ENCODE results near the gene ACBD6.

ACBD6 gene

DNA sequence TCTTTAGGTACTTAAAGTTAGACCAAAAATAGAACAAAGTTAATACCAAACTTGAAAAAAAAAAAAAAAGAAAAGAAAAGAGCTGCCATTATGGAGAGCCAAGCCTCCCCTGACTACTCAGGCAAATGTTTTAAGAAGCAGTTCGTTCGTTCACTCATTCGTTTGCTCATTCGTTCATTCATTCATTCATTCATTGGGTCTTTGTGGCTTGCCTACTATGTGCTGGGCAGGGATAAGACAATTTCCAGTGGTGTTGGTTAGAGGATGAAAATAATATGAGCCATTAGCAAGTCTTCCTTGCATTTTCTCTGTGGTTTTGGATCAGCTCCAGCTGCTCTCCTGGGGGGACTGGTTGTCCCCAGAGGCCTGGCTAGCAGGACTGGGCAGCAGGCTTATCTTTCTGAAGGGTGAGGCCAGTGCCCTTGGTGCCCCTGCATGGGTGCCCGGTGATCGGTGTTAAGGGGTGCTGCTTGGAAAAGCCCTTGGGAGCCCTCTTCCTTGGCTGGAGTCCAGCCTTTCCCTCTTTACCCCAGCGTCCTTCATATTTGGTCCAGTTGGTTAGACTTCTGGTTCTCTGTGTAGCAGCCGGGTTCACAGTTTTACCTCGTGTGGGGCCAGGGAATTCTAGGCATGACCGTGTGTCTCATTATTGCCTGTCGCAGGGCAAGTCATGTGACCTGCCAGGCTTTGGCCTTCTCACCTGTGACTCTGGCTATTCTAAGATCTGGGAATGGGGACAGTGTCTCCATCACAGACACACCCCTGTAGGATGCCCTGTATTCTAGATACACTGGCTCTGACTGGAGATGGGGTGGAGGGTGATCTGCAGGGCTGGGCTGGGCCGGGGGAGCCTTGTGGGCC is 239.5 kb downstream of the ACBD6 start:
- Histone ChIP-seq H3K4me1 (ENCODE audit: control insufficient read depth, insufficient read depth, low read length) (peaks cover 1% of the 10 kb centered on the region; the same call in 1 of the 2 replicates), H3K9me3 (ENCODE audit: control insufficient read depth, insufficient read depth, low read length) (no peaks in the 10 kb centered on the region), H3K27me3 (ENCODE audit: control insufficient read depth, insufficient read depth, low read length) (no peaks in the 10 kb centered on the region), H3K36me3 (ENCODE audit: control insufficient read depth, insufficient read depth, low read length) (no peaks in the 10 kb centered on the region), H3K4me3 (ENCODE audit: low read length) (no peak overlapping the region), H3K27ac (ENCODE audit: low read length) (no peak overlapping the region)
- DNase-seq (ENCODE audit: low read depth, low spot score) = no peak
- no CpG with 5 or more reads among the region's 12 CpGs for WGBS (ENCODE audit: insufficient coverage, insufficient read length)

DNA sequence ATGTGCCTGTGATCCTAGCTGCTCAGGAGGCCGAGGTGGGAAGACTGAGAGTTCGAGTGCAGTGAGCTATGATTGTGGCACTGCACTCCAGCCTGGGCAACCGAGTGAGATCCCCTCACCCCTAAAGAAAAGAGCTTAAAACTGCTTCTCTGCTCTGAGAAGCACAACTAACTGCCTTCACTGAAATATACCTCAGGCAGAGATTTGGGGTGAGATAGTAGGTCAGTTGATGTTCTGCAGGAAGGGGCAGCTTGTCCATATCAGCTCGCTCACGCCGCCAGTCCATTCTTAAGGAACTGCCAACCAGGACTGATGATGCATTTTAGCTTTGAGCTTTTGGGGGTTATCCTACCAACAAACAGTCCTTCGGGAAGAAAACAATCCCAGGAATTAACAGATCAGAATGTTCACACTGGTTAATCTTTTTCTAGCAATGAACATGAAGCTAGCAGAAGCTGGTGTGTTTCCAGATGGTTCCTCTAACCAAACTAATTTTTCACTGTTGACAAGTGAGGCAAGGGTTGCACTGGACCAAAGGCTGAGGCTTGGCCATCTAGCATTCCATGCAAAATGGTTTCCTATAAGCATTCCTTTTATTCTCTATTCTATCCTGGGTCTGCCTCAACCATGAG is 240.7 kb downstream of the ACBD6 start:
- no CpG with 5 or more reads among the region's 7 CpGs for WGBS (ENCODE audit: insufficient coverage, insufficient read length)
- Histone ChIP-seq H3K27ac (ENCODE audit: low read length) (no peak overlapping the region), H3K36me3 (ENCODE audit: control insufficient read depth, insufficient read depth, low read length) (no peaks in the 10 kb centered on the region), H3K9me3 (ENCODE audit: control insufficient read depth, insufficient read depth, low read length) (no peaks in the 10 kb centered on the region), H3K4me3 (ENCODE audit: low read length) (no peak overlapping the region), H3K27me3 (ENCODE audit: control insufficient read depth, insufficient read depth, low read length) (no peaks in the 10 kb centered on the region), H3K4me1 (ENCODE audit: control insufficient read depth, insufficient read depth, low read length) (peaks cover 1% of the 10 kb centered on the region; the same call in 1 of the 2 replicates)
- DNase-seq (ENCODE audit: low read depth, low spot score) = no peak

- H3K27ac ChIP-seq (ENCODE audit: low read length) = no peak overlapping the region
- WGBS (ENCODE audit: insufficient coverage, insufficient read length) = no CpG with 5 or more reads among the region's 10 CpGs
- H3K4me1 ChIP-seq (ENCODE audit: control insufficient read depth, insufficient read depth, low read length) = peaks cover 1% of the 10 kb centered on the region; the same call in 1 of the 2 replicates
- H3K27me3 ChIP-seq (ENCODE audit: control insufficient read depth, insufficient read depth, low read length) = no peaks in the 10 kb centered on the region
- no peaks in the 10 kb centered on the region for H3K36me3 ChIP-seq (ENCODE audit: control insufficient read depth, insufficient read depth, low read length)
- no peaks in the 10 kb centered on the region for H3K9me3 ChIP-seq (ENCODE audit: control insufficient read depth, insufficient read depth, low read length)
- H3K4me3 ChIP-seq (ENCODE audit: low read length) = no peak overlapping the region
- no peak for DNase-seq (ENCODE audit: low read depth, low spot score)
Observed at GRCh38 chr1:180261030-180261429, 241.3 kb downstream of the ACBD6 start.

- Histone ChIP-seq H3K27ac (ENCODE audit: low read length) (no peak overlapping the region), H3K4me1 (ENCODE audit: control insufficient read depth, insufficient read depth, low read length) (peaks cover 1% of the 10 kb centered on the region; the same call in 1 of the 2 replicates), H3K27me3 (ENCODE audit: control insufficient read depth, insufficient read depth, low read length) (no peaks in the 10 kb centered on the region), H3K36me3 (ENCODE audit: control insufficient read depth, insufficient read depth, low read length) (no peaks in the 10 kb centered on the region), H3K9me3 (ENCODE audit: control insufficient read depth, insufficient read depth, low read length) (no peaks in the 10 kb centered on the region), H3K4me3 (ENCODE audit: low read length) (no peak overlapping the region)
- DNase-seq (ENCODE audit: low read depth, low spot score) = no peak
- WGBS (ENCODE audit: insufficient coverage, insufficient read length) = no CpG with 5 or more reads among the region's 13 CpGs
Observed at GRCh38 chr1:180260541-180260940, 241.8 kb downstream of the ACBD6 start.

- no peak for DNase-seq (ENCODE audit: low read depth, low spot score)
- Histone ChIP-seq H3K27ac (ENCODE audit: low read length) (no peak overlapping the region), H3K27me3 (ENCODE audit: control insufficient read depth, insufficient read depth, low read length) (no peaks in the 10 kb centered on the region), H3K36me3 (ENCODE audit: control insufficient read depth, insufficient read depth, low read length) (no peaks in the 10 kb centered on the region), H3K4me1 (ENCODE audit: control insufficient read depth, insufficient read depth, low read length) (no peaks in the 10 kb centered on the region; the same call in 1 of the 2 replicates), H3K4me3 (ENCODE audit: low read length) (no peak overlapping the region), H3K9me3 (ENCODE audit: control insufficient read depth, insufficient read depth, low read length) (no peaks in the 10 kb centered on the region)
- WGBS (ENCODE audit: insufficient coverage, insufficient read length) = no CpG with 5 or more reads among the region's 22 CpGs
Observed at GRCh38 chr1:180259431-180260338, 242.7 kb downstream of the ACBD6 start.

- no peaks in the 10 kb centered on the region for H3K36me3 ChIP-seq (ENCODE audit: control insufficient read depth, insufficient read depth, low read length)
- no peaks in the 10 kb centered on the region for H3K9me3 ChIP-seq (ENCODE audit: control insufficient read depth, insufficient read depth, low read length)
- no peaks in the 10 kb centered on the region for H3K27me3 ChIP-seq (ENCODE audit: control insufficient read depth, insufficient read depth, low read length)
- no peak overlapping the region for H3K27ac ChIP-seq (ENCODE audit: low read length)
- DNase-seq (ENCODE audit: low read depth, low spot score) = no peak
- H3K4me3 ChIP-seq (ENCODE audit: low read length) = no peak overlapping the region
- H3K4me1 ChIP-seq (ENCODE audit: control insufficient read depth, insufficient read depth, low read length) = peaks cover 5% of the 10 kb centered on the region
- WGBS (ENCODE audit: insufficient coverage, insufficient read length) = no CpG with 5 or more reads among the region's 5 CpGs
Observed at GRCh38 chr1:180258935-180259334, 243.4 kb downstream of the ACBD6 start.

DNA sequence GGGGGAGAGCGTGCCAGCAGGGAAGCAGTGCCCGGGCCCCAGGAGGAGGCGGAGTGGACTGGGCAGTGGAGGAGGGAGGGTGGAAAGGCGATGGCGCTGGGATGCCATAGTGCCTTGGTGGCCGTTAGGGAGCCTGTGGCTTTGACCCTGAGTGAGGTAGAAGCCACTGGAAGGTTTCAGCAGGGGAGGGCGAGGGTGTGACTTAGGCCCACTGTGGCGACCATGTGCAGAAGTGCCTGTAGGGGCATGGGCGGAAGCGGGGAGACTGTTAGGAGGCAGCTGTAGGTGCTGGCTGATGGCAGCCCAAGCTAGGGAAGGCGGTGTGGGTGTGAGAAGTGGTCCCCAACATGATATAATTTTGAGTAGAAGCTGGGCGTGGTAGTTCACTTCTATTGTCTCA is 244.1 kb downstream of the ACBD6 start:
- no CpG with 5 or more reads among the region's 12 CpGs for WGBS (ENCODE audit: insufficient coverage, insufficient read length)
- no peak for DNase-seq (ENCODE audit: low read depth, low spot score)
- H3K4me1 ChIP-seq (ENCODE audit: control insufficient read depth, insufficient read depth, low read length) = peaks cover 6% of the 10 kb centered on the region
- no peak overlapping the region for H3K4me3 ChIP-seq (ENCODE audit: low read length)
- no peaks in the 10 kb centered on the region for H3K27me3 ChIP-seq (ENCODE audit: control insufficient read depth, insufficient read depth, low read length)
- H3K27ac ChIP-seq (ENCODE audit: low read length) = no peak overlapping the region
- H3K36me3 ChIP-seq (ENCODE audit: control insufficient read depth, insufficient read depth, low read length) = no peaks in the 10 kb centered on the region
- H3K9me3 ChIP-seq (ENCODE audit: control insufficient read depth, insufficient read depth, low read length) = no peaks in the 10 kb centered on the region

DNA sequence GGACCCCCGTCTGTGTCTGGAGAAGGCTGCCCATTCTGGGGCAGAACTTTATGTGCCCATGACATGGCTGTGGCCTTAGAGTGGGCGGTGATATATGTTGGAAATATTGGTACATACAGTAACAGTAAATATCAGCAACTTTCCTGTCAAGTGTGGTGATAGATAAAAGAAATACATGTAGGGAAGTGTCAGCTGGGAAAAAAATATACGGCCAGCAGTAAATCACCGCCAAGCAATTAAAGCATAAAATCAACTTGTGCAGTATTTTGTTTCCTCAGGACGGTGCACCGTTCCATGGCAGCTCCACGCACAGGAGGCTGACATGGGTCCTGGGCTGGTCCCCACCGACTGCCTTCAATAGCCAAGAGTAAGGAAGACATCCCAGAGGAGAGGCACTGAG is 244.9 kb downstream of the ACBD6 start:
- no CpG with 5 or more reads among the region's 8 CpGs for WGBS (ENCODE audit: insufficient coverage, insufficient read length)

DNA sequence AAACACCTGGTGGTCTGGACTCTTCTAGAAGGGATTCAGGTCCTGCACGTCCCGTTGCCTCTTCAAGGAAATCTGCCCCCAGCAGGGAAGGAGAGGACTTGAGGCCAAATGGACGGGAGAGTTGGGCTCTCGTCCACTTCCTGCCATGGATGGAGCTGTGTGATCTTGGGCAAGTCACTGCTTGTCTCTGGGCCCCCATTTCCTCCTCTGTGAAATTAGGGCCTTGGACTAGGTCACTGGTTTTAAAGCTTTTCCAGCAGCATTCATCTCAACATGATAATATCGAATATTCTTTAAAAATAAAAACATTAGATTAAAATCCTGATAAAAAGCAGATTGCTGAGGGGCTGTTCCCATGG is 245.4 kb downstream of the ACBD6 start:
- DNase-seq (ENCODE audit: low read depth, low spot score) = no peak
- WGBS (ENCODE audit: insufficient coverage, insufficient read length) = no CpG with 5 or more reads among the region's 5 CpGs
- Histone ChIP-seq H3K9me3 (ENCODE audit: control insufficient read depth, insufficient read depth, low read length) (no peaks in the 10 kb centered on the region), H3K4me1 (ENCODE audit: control insufficient read depth, insufficient read depth, low read length) (peaks cover 6% of the 10 kb centered on the region), H3K27me3 (ENCODE audit: control insufficient read depth, insufficient read depth, low read length) (no peaks in the 10 kb centered on the region), H3K4me3 (ENCODE audit: low read length) (no peak overlapping the region), H3K36me3 (ENCODE audit: control insufficient read depth, insufficient read depth, low read length) (no peaks in the 10 kb centered on the region), H3K27ac (ENCODE audit: low read length) (no peak overlapping the region)

More for the DNA sequence above, 244.9 kb downstream of the ACBD6 start:
- H3K36me3 ChIP-seq (ENCODE audit: control insufficient read depth, insufficient read depth, low read length) = no peaks in the 10 kb centered on the region
- no peak for DNase-seq (ENCODE audit: low read depth, low spot score)
- no peaks in the 10 kb centered on the region for H3K27me3 ChIP-seq (ENCODE audit: control insufficient read depth, insufficient read depth, low read length)
- no peaks in the 10 kb centered on the region for H3K9me3 ChIP-seq (ENCODE audit: control insufficient read depth, insufficient read depth, low read length)
- H3K4me1 ChIP-seq (ENCODE audit: control insufficient read depth, insufficient read depth, low read length) = peaks cover 6% of the 10 kb centered on the region
- H3K4me3 ChIP-seq (ENCODE audit: low read length) = no peak overlapping the region
- H3K27ac ChIP-seq (ENCODE audit: low read length) = no peak overlapping the region

DNA sequence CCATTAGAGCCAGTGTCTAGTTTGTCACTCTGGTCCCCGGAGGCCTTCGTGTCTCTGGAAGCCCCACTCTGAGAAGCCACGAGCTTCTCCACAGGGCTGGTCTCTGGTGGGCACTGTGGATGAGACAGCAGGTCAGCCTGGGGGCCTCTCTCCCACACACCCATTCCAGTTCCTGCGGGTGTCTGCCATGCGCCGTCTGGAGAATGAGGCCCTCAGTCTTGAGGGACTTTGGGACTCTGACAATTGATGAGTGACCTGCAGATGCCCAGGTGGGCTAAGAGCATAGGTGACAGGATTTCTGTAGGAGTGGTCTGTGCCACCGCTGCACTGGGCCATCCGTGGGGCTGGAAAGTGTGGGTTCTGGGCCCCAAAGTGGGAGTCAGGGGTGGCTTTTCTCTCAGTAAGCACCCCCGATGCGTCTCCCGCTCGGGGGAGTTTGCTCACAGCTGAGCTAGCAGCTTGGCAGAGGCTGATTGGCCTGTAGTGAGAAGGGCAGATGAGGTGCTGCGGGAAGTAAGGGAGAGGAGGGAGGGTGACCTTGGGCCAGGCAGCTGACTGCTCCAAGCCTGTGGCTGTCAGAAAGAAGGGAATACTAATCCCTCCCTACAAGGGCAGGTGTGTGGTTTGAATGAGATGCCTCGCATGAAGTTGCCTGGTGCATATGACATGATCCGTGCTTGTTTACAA is 245.9 kb downstream of the ACBD6 start:
- H3K4me1 ChIP-seq (ENCODE audit: control insufficient read depth, insufficient read depth, low read length) = peaks cover 6% of the 10 kb centered on the region
- no CpG with 5 or more reads among the region's 15 CpGs for WGBS (ENCODE audit: insufficient coverage, insufficient read length)

More for the DNA sequence above, 245.9 kb downstream of the ACBD6 start:
- no peaks in the 10 kb centered on the region for H3K36me3 ChIP-seq (ENCODE audit: control insufficient read depth, insufficient read depth, low read length)
- H3K4me3 ChIP-seq (ENCODE audit: low read length) = no peak overlapping the region
- no peak for DNase-seq (ENCODE audit: low read depth, low spot score)
- H3K27ac ChIP-seq (ENCODE audit: low read length) = no peak overlapping the region
- H3K27me3 ChIP-seq (ENCODE audit: control insufficient read depth, insufficient read depth, low read length) = no peaks in the 10 kb centered on the region
- H3K9me3 ChIP-seq (ENCODE audit: control insufficient read depth, insufficient read depth, low read length) = no peaks in the 10 kb centered on the region

Data from iPS DF 6.9 (cell line).